Ascending aorta (tissue), 2 donors: ENCODE data around the gene ACTN1. TPM values are rescaled to one million over a fixed set of nuclear protein-coding genes. Genes with fewer than 3 reads are reported as not detected.

Source experiments
- DNase-seq, 2 donors: peaks; one replicate each; pipeline ENCODE4 v3.0.0-alpha.2; 2019; ENCODE audit warnings: low spot score in 2 of 2
- H3K27ac ChIP-seq, 2 donors: fragments of 200-600 bp; sonication (generic); one replicate each; pipeline ENCODE4 v1.5.1; 2016 to 2017; ENCODE audit warnings: mild to moderate bottlenecking in 1 of 2
- H3K27me3 ChIP-seq: fragments of 200-600 bp; sonication (generic); one replicate; pipeline ENCODE4 v1.5.1; 2017
- H3K36me3 ChIP-seq, 2 donors: fragments of 200-600 bp; sonication (generic); one replicate each; pipeline ENCODE4 v1.5.1; 2016
- H3K4me1 ChIP-seq, 2 donors: fragments of 200-600 bp; sonication (generic); one replicate each; pipeline ENCODE4 v1.5.1; 2016 to 2017; ENCODE audit warnings: mild to moderate bottlenecking in 1 of 2
- H3K4me3 ChIP-seq, 2 donors: fragments of 200-600 bp; sonication (generic); one replicate each; pipeline ENCODE4 v1.5.1; 2016 to 2017; ENCODE audit warnings: mild to moderate bottlenecking in 1 of 2
- H3K9me3 ChIP-seq, 2 donors: fragments of 200-600 bp; sonication (generic); one replicate each; pipeline ENCODE4 v1.5.1; 2016
- intact Hi-C: fragments of 100-400 bp; cut with DNase I; formaldehyde crosslinking; loops from one replicate; pipeline ENCODE4 v1.15.1; 2023
- total RNA-seq: library from RNA; depleted of rRNA; stranded (reverse); fragments of >200 nt; gene quantifications from one replicate; pipeline ENCODE4 v1.1.0, GENCODE V29; 2016
- TF ChIP-seq, protein P1 (sequence below), 3 experiments: fragments of 200-600 bp in 2 of 3; fragments of 450-650 bp in 1 of 3; sonication (generic) in 2 of 3; IDR thresholded peaks; one replicate each; pipeline ENCODE4 v1.5.1; 2016 to 2019; ENCODE audit warnings: antibody characterized with exemption in 3 of 3, mild to moderate bottlenecking in 1 of 3, moderate library complexity in 1 of 3

Gene ACTN1
- total RNA-seq, 1 donor from 2014 or later = 814 TPM

GRCh38 chr14:68959035-68959434 is 20.1 kb downstream of the ACTN1 start:
- intact Hi-C loops = no loop called here
- Histone ChIP-seq H3K4me3 (peak overlapping the region in 1 of 2 donors; percentile 41), H3K4me1 (peaks cover 63 to 91% of the 10 kb centered on the region in 2 donors), H3K9me3 (no peaks in the 10 kb centered on the region), H3K27me3 (no peaks in the 10 kb centered on the region), H3K36me3 (peaks cover 0 to 16% of the 10 kb centered on the region in 2 donors), H3K27ac (peak overlapping the region; percentile 92 to 93)
- no peak for DNase-seq
- TF ChIP-seq, protein P1, sequence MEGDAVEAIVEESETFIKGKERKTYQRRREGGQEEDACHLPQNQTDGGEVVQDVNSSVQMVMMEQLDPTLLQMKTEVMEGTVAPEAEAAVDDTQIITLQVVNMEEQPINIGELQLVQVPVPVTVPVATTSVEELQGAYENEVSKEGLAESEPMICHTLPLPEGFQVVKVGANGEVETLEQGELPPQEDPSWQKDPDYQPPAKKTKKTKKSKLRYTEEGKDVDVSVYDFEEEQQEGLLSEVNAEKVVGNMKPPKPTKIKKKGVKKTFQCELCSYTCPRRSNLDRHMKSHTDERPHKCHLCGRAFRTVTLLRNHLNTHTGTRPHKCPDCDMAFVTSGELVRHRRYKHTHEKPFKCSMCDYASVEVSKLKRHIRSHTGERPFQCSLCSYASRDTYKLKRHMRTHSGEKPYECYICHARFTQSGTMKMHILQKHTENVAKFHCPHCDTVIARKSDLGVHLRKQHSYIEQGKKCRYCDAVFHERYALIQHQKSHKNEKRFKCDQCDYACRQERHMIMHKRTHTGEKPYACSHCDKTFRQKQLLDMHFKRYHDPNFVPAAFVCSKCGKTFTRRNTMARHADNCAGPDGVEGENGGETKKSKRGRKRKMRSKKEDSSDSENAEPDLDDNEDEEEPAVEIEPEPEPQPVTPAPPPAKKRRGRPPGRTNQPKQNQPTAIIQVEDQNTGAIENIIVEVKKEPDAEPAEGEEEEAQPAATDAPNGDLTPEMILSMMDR (IDR thresholded peaks at IDR 0.05) = no peak

- Histone ChIP-seq H3K27me3 (no peaks in the 10 kb centered on the region), H3K4me3 (peak overlapping the region in 1 of 2 donors; percentile 41), H3K27ac (peak overlapping the region; percentile 92 to 93), H3K4me1 (peaks cover 64 to 92% of the 10 kb centered on the region in 2 donors), H3K36me3 (peaks cover 0 to 16% of the 10 kb centered on the region in 2 donors), H3K9me3 (no peaks in the 10 kb centered on the region)
- TF ChIP-seq, protein P1 (IDR thresholded peaks at IDR 0.05) = no peak
- intact Hi-C loops = no loop called here
- no peak for DNase-seq
These were observed 20.5 kb downstream of the ACTN1 start for GRCh38 chr14:68958553-68958952.

DNA sequence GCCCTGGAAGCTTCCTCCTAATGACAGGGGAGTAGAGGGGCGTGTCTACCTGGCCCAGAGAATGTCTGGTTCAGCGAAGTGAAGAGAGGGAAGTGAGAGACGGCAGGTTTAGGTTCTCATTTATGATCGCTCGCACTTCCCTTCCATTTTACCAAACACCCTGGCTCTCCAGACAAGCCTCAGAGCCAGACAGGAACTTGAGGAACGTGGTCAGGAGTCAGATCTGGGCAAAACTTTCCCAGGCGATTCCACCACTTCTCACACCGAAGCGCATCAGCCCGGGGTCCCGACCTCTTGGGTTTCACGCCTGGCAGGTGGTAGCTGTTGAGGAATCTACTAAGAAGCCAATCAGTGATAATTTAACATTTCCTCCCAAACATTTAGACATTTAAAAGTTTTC is 21.3 kb downstream of the ACTN1 start:
- Histone ChIP-seq H3K36me3 (peaks cover 0 to 16% of the 10 kb centered on the region in 2 donors), H3K4me1 (peaks cover 70 to 92% of the 10 kb centered on the region in 2 donors), H3K9me3 (no peaks in the 10 kb centered on the region), H3K27ac (peak overlapping the region; percentile 92 to 93), H3K27me3 (no peaks in the 10 kb centered on the region), H3K4me3 (peak overlapping the region; percentile 1 to 41)
- intact Hi-C loops = no loop called here
- TF ChIP-seq, protein P1 (IDR thresholded peaks at IDR 0.05) = no peak
- no peak for DNase-seq

DNA sequence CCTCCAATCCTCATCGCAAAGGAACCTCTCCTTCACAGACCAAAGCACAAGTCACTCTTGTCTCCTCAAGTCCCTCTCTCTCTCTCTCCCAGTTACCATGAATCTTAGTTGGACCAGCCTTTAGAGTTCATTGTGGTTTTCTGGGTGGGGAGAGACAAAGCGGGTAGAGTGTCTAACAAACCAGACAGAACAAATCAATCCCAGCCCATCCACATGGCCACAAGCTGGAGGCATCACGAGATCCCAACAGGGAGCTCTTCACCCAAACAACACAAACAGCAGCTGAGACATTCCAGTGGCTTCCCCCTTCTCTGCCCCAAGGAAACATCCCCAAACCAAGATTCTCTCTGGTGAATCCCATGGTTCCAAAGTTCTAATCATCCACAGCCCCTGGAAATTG is 22.4 kb downstream of the ACTN1 start:
- intact Hi-C loops = no loop called here
- Histone ChIP-seq H3K4me1 (peaks cover 73 to 93% of the 10 kb centered on the region in 2 donors), H3K36me3 (peaks cover 7 to 22% of the 10 kb centered on the region in 2 donors), H3K27ac (peak overlapping the region; percentile 92 to 93), H3K4me3 (peak overlapping the region in 1 of 2 donors; percentile 50), H3K27me3 (no peaks in the 10 kb centered on the region), H3K9me3 (no peaks in the 10 kb centered on the region)
- DNase-seq = no peak
- TF ChIP-seq, protein P1 (IDR thresholded peaks at IDR 0.05) = no peak

GRCh38 chr14:68955851-68956179 is 23.3 kb downstream of the ACTN1 start:
- intact Hi-C loops = no loop called here
- Histone ChIP-seq H3K27me3 (no peaks in the 10 kb centered on the region), H3K4me3 (peak overlapping the region in 1 of 2 donors; percentile 50), H3K27ac (peak overlapping the region; percentile 92 to 93), H3K4me1 (peaks cover 72 to 92% of the 10 kb centered on the region in 2 donors), H3K36me3 (peaks cover 7 to 22% of the 10 kb centered on the region in 2 donors), H3K9me3 (no peaks in the 10 kb centered on the region)
- DNase-seq = no peak
- TF ChIP-seq, protein P1 (IDR thresholded peaks at IDR 0.05) = no peak
